ENCODE results near the gene NBPF14.
A peak's percentile ranks its signal among the peaks of the same experiment; 100 is the strongest.
"Not testable (repeated sequence)": the region's sequence is repeated elsewhere in the genome, so short reads cannot be mapped to it uniquely, and the experiment has no call there.

DNA sequence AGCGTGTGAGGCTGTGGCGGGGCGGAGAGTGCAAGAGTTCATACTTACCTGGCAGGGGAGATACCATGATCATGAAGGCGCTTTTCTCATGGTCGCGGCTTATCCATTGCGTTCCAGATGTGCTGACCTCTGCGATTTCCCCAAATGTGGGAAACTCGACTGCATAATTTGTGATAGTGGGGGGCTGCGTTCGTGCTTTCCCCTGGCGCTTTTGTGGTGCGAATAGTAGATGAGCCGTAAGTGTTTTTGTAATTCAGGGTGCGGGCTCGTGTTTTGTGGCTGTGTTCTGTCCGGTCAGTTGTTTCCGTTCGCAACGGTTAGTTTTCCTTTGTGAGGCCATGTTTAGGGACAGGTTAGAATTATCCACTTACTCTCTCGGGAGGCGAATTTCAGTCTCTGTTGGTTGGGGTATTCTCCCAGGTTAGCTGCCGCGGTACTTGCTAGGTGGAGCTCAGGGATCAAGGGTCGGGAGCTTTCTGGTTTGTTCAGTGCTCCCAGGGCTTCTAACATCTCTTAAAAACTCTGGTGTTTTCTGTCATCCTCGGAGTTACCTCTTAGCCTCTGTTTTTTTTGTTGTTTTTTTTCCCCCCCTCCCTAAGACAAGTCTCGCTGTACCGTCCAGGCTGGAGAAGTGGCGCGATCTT lies 73.1 kb downstream of the NBPF14 start:
- TF ChIP-seq, protein P1, sequence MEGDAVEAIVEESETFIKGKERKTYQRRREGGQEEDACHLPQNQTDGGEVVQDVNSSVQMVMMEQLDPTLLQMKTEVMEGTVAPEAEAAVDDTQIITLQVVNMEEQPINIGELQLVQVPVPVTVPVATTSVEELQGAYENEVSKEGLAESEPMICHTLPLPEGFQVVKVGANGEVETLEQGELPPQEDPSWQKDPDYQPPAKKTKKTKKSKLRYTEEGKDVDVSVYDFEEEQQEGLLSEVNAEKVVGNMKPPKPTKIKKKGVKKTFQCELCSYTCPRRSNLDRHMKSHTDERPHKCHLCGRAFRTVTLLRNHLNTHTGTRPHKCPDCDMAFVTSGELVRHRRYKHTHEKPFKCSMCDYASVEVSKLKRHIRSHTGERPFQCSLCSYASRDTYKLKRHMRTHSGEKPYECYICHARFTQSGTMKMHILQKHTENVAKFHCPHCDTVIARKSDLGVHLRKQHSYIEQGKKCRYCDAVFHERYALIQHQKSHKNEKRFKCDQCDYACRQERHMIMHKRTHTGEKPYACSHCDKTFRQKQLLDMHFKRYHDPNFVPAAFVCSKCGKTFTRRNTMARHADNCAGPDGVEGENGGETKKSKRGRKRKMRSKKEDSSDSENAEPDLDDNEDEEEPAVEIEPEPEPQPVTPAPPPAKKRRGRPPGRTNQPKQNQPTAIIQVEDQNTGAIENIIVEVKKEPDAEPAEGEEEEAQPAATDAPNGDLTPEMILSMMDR (IDR thresholded peaks at IDR 0.05) = not testable (repeated sequence)
- peak; percentile 97 to 100 for TF ChIP-seq POLR2A (IDR thresholded peaks at IDR 0.05)
